ENCODE measurements around the gene MAML1.

DNA sequence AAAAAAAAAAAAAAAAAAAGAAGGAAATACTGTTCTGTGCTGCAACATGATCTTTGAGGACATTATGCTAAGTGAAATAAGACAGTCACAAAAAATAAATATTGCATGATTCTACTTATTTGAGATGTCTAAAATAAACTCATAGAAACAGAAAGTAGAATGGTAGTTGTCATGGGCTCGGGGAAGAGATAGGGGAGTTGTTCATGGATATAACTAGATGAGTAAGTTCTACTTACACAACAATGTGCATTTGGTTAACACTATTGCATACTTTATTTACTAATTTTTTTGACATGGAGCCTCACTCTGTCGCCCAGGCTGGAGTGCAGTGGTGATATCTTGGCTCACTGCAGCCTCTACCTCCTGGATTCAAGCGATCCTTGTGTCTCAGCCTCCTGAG is 15.2 kb downstream of the MAML1 start:
- TF ChIP-seq, protein P1, sequence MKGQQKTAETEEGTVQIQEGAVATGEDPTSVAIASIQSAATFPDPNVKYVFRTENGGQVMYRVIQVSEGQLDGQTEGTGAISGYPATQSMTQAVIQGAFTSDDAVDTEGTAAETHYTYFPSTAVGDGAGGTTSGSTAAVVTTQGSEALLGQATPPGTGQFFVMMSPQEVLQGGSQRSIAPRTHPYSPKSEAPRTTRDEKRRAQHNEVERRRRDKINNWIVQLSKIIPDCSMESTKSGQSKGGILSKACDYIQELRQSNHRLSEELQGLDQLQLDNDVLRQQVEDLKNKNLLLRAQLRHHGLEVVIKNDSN (IDR thresholded peaks at IDR 0.05; ENCODE audit: borderline replicate concordance, low read depth): no peak
- no peak for TF ChIP-seq SMC3 (IDR thresholded peaks at IDR 0.05; ENCODE audit: low read depth, low read length)
- no peak for TF ChIP-seq RAD21 (IDR thresholded peaks at IDR 0.05; ENCODE audit: low read length)

All from SK-N-SH (cell line).